SIG-M5 treated with dmso at 0.1 percent for 504 hours (cell line): ENCODE measurements around the gene BICC1.

ENCODE experiments used
- DNase-seq: peaks from one replicate; lab custom pipeline; 2025; ENCODE audit not compliant: unreplicated experiment; lab: John Stamatoyannopoulos, UW

The BICC1 gene

GRCh38 chr10:58512491-58513187 lies at the start of gene BICC1:
Gene BICC1 (plus strand): TSS chr10:58512872. CDS start chr10:58513144, 272 bp downstream.
- DNase-seq = no peak

DNA sequence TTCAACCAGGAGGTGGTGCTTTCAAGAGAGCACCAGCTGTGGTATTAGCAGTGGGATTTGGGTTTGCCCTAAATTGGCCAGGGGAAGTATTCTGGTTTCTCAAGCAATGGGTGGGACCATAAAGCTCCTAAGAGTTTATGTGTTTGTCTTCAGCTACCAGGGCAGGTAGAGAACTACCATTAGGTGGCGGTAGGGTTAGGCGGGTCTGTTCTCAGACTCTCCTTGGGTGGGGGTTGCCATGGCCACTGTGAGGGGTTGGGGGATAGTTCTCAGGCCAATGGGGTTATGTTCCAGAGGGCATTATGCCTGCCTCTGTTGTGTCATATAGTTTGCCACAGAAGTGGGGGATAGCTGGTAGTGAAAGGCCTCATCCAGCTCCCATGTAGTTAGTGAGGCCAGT lies 47.7 kb upstream of the BICC1 start:
- DNase-seq = no peak

DNA sequence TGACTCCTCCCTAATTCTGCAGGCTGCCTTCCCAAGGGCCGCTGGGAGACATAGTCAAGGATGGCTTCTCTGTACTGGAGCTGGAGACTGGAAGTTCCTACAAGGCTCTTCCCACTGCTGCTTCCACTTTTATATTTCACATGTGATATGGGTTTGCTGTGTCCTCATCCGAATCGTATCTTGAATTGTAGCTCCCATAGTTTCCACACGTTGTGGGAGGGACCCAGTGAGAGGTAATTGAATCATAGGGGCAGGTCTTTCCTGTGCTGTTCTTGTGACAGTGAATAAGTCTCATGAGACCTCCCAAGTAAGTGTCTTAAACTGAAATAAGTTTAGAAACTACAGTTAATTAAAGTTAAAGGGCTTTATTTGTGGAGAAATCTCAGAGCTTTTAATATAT lies 47.0 kb upstream of the BICC1 start:
- no peak for DNase-seq

DNA sequence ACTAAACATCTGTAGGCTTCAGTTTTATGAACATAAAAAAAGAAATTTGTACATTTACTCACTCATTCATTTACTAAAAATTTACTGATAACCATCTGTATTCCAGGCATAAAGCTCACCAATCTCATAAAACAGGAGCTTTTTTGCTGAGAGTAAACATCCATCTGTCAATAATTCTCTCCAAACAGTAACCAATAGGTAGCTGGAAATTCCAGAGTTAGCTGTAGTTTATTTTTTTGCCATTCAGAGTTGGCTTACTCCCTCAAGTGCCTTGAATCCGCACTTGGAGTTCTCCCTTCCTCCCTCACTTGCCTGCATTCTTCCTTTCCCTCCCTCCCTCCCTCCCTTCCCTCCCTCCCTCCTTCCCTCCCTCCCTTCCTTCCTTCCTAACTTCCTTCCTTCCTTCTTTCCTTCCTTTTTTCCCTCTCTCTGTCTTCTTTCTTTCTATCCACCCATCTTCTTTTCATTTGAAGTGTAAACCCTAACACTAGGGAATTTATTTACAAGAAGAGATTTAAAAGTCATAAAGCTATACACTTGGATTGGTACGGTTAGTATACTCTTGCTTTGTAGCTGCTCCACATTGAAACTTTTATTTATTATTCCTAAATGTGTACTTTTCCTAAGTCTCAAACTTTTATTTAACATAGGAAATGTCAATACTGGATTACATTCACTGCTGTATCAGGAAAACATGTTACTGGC lies 44.6 kb upstream of the BICC1 start:
- no peak for DNase-seq

DNA sequence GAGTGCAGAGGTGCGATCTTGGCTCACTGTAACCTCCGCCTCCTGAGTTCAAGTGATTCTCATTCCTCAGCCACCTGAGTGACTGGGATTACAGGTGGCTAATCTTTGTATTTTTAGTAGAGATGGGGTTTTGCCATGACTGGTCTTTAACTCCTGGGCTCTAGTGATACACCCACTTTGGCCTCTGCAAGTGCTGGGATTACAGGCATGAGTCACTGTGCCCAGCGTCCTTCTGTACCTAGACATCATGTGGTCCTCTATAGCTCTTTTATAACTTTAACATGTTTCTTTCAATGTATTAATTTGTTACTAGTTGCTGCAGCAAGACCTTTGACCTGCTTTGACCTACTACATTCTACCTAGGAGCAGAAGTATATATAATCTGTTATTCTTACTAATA lies 38.7 kb upstream of the BICC1 start:
- no peak for DNase-seq

DNA sequence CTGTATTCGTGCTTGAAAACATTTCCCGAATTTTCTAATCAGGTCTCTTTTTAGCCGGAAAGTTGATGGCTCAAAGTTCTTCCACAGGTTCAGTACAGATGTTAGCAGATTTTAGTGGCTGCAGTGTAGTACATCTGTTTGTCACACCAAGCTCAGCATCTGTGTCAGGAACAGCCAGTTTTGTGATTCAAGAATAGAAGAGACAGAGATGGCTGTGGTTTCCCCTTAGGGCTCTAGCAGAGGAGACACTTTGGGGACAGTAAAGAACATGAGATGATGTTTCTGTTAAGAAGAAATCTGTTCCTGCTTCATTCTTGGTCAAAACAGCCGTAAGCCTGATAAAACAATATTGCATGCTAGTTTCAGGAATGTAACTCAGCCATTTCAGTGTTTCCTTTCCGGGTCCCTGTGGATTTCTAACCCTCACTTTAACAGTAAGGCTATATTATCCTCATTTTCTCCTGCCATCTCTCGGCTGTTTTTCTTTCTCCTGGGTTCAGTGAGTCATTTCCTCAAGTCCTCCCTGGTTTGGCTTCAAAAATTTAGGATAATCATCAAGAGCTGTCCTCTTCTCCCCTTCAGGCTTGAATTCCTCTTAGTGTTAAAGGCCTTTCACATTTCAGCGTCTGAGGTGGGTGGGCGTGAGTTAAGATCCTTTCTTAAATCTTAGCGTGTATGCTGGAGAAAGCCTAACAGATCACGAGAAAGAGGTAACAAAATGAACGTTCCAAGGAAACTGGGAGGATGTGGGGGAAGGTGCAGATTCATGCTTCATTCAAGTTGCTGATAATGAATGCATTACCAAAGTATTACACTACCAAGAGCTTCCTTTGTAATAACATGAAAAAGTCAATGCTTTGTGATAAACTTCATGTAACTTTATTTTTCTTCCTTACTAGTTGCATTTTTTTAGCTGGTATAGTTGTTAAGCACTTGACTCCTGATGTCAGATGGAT lies 37.1 kb upstream of the BICC1 start:
- DNase-seq = no peak

GRCh38 chr10:58477122-58477521 lies 35.5 kb upstream of the BICC1 start:
- DNase-seq = no peak

GRCh38 chr10:58477902-58478301 lies 34.8 kb upstream of the BICC1 start:
- DNase-seq = no peak

DNA sequence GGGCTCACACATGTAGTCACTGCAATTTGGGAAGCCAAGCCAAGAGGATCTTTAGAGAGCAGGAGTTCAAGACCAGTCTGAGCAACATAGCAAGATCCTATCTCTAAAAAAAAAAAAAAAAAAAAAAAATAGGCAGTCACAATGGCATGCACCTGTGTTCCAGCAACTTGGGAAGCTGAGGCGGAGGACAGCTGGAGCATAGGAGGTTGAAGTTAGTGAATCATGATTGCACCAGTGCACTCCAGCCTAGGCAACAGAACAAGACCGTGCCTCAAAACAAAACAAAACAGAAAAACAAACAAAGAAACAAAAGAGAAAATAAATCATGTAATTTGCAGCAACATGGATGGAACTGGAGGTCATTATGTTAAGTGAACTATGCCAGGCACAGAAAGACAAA lies 33.6 kb upstream of the BICC1 start:
- no peak for DNase-seq

DNA sequence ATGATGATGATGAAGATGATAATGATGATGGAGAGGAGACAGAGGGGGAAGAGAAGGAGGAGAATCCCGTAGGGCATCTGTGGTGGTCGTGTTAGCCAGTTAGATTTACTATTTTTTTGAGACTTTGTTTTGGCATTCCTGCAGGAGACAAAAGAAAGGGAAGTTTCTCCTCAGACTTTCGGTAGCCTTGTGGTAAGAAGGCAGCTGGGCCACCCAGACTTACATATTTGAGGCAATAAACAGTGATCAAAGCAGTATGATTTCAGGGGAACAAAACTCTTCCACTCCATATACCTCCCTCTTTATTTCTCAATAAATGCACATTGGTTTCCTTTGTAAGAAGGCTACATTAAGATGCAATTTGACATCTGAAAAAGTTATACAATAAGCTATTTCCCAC lies 32.4 kb upstream of the BICC1 start:
- no peak for DNase-seq

DNA sequence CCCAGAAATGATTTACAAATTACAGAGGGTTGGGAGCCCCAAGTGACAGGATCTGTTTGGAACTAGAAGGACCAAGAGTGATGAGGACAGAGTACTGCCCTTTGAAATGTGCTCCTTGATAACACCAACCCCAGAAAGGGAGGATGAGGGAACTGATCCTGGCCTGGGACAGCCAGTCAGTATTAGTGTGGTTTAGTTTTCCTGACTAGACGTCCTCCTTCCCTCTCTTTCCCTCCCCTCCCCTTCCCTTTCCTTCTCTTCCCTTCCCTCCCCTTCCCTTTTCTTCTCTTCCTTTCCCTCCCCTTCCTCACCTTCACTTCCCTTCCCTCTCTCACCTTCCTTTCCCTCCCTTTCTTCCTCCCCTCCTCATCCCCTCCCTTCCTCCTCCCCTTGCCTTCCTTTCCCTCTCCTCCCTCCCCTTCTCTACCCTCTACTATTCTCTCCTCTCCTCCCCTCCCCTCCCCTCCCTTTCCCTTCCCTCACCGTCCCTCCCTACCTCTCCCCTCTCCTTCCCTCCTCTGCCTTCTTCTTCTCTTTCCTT lies 31.0 kb upstream of the BICC1 start:
- DNase-seq = no peak

- DNase-seq = no peak
Measured at GRCh38 chr10:58486821-58487220, 25.9 kb upstream of the BICC1 start.

GRCh38 chr10:58488921-58489320 lies 23.8 kb upstream of the BICC1 start:
- no peak for DNase-seq

- no peak for DNase-seq
Measured at GRCh38 chr10:58502956-58503355, 9.7 kb upstream of the BICC1 start.

DNA sequence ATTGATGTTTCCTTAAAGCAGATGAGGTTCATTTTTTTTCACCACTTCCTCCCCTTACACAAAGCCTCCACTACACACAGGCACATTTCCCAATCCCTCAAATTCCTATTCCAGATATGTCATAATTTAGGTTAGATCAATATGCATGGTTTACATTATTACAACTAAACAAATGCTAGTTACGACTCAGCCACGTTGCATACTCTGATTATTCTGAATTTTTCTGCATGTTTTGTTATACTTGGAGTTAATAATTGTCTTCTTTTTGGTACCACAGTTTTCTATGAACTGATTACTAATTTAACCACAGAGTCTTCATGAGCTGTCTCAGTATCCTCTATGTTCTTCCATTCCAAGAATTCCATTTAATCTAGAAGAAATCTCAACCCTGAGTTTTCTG lies 4.4 kb upstream of the BICC1 start:
- DNase-seq = no peak

DNA sequence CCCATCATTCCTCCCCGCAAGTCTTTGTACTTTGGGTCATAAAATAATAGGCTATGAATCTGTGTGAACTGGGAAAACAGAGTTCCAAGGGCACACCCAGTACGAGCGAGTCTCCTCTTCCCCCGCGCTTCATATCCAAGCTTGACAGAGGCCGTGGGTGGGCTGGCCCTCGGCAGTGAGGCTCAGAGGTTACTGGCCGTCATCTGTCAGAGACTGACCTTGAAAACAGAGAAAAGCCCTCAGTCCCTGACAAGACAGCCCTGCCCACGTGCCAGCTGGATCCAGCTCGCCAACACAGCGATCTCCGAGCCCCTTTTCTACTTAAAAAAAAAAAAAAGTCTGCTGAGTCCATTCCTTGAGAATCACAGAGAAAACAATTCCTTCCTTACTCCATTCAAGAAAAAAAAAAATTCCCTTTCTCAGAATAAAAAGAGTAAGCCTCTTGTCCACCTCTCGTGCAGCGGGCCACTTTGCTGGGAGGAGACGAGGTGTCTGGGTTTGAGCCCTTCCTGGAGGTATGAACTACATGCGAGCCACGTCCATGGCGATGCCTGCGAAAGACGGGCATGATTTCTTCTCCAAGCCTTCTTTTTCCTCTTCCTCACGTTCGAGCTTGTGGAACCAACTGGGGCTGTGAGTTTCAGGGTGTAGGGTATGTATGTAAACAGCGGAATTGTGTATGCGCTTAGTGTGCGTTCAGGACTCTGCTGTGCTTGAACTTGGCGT lies 744 bp upstream of the BICC1 start:
- no peak for DNase-seq

DNA sequence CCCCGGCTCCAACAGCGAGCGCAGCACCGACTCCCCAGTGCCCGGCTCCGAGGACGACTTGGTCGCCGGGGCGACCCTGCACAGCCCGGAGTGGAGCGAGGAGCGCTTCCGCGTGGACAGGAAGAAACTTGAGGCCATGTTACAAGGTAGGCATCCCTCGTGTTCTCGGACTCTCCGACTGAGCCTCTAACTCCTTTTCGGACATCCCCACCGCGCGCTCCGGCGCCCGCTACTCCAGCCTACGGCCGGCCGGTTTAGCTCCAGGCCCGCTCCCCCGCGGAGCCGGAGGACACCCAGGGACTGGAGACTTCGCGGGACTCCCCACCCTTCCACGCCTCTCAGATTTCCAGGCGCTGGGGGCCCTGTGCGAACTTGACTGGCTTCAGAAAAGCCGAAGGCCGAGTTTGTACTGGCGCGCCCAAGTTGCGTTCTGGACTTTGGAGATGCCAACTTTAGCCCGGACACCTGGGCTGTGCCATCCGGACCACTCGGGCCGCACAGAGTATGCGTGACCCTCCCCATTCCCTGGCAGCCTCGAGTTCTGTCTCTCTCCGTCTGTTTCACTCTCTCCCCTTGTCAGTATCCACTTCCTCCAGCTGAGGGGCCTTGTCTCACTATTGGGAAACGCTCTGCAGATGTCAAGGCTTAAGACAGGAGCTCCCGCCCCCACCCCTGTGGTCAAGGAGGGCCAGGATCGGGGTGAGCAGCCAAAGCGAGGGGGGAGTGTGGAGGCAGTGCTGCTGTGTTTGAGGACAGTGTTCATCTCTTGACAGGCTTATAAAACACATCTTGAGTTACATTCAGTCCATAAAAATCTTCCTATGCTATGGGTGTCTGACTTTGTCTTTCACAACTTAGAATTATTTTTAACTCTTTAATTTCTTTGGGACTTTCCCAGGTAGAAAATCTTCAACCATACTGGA lies 777 bp downstream of the BICC1 start:
- DNase-seq = peak; percentile 65

DNA sequence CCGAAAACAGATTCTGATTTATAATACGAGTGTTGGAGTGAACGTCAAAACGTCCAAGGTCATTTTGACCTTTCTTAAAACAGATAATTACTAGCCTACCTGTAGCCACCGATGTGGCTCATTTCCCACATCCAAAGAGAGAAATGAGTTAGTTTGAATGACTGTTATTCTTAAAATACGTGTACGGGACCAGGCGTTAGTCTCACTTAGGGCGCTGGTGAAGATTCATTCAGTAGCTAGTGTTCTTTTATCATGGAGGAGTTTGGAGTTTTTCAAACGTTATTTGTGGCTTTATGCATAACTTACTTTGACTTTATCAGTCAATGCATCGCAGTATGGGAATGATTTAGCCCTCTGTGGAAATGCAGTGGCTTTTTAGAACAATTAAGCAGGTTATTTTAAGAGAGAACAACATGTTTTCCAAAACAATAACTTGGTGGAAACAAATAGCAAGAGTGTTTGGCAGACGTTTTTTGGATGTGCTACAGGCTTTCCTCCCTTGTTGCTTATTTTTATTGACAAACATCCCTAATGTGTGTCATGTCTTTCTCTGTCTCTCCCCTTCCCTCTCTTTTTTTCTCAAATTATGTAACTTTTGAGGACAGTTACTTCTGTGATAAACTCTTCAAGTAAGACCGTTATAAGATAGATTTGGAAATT lies 1.6 kb downstream of the BICC1 start:
- no peak for DNase-seq

DNA sequence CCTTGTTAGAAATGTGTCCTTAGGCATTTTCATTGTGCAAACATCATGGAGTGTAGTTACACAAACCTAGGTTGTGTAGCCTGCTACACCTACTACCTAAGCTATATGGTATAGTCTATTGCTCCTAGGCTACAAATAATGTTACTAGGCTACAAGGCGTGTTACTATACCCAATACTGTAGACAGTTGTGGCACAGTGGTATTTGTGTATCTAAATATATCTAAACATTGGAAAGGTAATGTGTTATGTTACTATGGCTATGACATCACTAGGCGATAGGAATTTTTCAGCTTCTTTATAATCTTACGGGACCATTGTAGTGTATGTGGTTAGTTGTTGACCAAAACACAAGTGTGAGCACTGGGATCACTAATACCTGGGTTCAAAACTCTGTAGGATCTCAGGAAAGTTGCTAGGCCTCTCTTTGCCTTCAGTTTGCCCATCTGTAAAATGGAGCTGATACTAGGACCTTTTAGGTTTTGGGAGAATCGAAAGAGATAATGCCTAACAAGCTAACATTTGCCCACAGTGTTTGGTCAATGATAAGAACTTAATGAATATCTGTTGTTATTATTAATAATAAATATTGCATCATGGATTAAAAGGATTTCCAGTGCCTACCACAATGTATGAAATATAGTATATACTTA lies 2.7 kb downstream of the BICC1 start:
- no peak for DNase-seq
